GM21825 (cell line): ENCODE results near the gene ADAMTS17.

Experiments used
- ATAC-seq: cut with Tn5 transposase; IDR thresholded peaks from one replicate; pipeline ENCODE4 v1.9.1; 2021; ENCODE audit warnings: mild to moderate bottlenecking, moderate library complexity; ENCODE audit not compliant: unreplicated experiment

The ADAMTS17 gene

DNA sequence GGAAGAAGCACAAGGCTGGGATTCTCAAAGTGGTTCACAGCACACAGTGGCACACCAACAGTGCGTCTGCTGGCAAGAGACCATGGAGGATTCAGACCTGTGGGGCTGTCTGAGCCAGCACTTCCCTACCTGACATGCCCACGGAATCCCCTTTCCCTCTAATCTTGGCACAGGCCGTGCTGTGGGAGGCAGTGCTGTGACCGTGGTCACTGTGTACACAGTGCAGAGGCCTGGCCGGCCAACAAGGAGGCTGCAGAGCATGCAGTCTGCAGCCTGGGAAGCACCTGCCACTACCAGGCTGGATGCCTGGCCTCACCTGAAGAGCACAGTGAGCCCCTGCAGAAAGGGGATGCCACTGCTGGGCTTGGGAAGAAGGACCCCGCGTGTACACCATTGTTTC is 307.6 kb downstream of the ADAMTS17 start:
- ATAC-seq = no peak

DNA sequence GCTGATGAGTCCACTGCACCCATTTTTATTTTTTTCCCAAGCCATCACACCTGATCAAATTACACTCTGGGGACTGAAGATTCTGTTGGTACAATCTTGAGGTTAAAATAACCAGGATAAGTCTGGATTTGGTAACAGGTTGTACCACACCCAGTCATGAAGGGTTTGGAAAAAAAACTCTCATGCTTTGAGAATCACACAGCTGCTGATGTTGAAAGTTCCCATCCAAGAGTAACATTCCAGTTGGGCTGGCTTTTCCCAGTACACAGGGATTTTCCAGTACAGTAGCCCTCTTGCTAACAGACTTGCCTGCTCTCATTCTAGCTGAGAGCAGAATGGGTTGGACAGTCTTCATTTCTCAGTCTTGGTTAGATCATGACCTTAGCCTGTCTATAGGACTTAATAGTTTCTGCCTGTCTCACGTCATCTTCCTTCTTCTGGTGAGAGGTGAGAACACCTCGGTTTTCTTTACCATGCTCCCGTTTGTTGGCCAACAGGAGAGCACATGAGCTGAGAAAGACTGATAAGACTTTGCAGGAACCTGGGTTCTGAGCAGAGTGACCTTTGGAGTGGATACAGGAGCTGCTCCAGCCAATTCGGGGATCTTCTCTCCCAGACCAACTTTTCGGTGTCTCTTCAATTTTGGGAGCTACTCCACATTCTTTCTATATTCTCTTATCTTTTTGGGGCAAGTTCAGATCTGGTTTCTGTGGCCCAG is 308.5 kb downstream of the ADAMTS17 start:
- no peak for ATAC-seq

DNA sequence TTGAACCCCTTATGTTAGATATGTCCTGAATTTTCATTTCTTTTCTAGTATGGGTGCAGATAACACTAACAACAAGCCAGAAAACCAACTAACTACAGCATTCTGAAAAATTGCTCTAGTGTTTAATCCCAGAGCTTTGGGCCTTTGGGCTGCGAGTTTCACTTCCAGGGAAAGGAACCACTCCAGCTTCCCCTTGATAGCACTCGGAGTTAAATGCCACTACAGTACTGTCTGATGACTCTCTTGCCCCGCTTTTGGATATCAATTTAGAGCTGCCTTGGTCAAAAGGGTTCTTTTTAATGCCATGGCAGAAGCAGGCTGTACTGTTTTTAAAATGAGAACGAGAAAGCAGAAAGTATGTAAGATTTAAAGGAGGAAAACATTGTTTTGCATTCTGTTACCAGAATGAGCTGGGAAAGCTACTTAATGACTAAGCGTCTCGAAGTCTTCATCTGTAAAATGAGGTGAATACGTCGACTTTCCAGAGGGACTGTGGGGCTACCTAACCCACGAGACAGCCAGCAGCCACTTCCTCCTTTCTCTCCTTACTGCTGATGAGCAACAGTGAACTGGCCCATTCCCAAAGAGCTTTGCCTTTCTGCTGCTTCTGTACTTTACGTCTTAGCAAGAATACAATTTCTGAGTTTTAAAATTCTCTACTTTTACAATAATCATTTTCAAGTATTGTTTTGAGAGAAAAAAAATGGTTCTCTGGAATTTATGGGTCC is 309.3 kb downstream of the ADAMTS17 start:
- ATAC-seq = no peak

DNA sequence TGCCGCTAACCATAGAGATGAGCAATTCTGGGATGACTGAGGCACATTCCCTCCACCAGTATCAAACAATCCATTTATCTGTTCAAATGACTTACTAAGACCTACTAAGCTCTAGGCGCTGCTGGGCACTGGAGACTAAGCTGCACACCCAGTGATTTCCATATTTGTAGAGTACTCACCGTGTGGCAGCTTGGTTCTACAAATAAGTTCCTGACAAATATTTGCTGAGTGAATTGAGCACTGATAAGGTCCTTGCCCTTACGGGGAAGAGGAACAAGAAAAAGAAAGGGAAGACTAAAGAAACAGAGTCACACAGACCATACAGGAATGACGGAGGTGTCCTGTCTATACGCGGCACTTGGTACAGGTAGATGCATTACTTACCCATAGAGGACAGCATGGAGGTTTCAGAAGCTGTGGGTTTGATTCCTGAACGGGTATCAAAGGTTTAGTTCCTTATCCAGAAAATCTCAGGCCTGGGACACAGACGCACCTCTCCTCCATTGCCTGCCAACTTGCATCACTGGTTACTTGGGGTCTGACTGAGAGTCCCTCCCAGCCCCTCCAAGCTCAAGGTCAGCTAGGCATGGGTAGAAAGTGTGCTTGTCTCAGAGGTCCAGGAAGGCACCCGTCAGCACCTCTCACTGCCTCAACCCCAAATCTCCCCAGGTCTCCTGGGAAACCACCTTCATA is 310.0 kb downstream of the ADAMTS17 start:
- ATAC-seq = no peak

DNA sequence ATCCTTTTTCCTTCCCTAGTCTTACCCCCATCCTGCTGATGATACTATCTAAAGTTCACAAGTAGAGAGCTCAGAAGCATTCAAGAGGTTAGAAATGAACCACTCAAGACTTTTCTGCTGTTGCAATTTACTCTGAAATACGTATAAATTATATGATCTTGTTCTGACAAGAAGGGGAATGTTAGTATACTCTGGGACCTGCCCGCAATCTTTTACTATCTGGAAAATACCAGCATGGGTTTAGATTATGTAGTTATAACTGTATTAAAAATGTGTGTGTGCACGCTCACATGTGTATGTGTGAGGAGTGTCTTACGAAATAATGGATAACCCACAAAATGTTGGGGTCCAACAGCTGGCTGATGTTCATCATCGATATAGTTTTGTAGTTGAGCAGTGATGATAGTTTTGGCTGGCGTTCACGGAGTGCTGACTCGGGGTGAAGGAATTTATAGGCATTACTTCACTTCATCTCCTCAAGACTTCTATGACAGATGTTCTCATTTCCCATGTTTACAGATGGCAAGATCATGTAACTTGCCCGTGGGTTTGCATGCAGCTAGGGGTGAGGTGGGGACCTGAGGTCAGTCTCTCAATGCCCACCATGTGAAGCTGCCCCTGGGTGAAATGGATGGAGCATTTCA is 311.1 kb downstream of the ADAMTS17 start:
- ATAC-seq = no peak

DNA sequence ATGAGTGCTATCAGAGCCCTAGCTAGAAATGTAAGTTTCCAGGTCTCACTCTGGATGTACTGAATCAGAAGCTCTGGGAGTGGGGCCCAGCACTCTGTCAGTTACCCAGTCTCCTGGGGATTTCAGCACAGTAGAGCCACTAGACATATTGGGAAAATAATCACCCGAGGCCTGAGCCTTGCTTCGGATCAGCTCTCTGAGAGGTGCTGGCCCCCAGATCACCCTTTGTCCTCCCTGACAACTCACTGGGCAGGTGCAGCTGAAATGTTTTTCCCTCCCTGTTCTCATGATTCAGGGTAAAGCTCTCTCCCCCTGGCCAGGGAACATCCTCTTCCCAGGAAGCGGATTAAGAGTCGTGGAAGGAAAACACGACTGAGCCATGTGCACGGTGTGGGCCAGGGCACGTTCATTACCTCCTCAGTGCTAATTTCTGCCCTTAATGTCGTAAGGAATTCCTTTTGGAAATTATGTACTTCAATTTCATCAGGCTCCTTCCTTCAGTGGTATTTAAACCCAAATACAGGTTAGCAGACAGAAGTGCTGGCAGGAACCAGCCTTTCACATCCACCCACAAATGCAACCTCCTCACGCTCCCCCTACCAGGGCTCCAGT is 311.8 kb downstream of the ADAMTS17 start:
- no peak for ATAC-seq

DNA sequence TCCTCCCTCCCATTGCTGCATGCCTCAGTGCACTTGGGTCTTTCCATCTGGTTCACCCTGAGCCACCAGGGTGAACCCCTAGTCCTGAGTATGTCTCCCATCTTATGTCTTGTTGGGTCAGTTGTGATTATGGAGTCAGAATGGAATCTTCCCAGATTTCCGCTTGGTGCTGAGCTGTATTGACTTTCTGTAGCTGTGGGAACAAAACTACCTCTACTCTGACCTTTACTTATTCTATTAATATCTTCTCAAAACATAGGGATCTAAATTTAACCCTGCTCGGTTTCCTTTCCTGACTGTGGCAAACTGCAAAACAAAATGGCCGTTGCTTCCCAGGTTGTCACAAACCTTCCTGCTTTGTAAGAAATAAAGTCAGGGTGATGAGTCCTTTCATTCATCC is 312.7 kb downstream of the ADAMTS17 start:
- no peak for ATAC-seq

DNA sequence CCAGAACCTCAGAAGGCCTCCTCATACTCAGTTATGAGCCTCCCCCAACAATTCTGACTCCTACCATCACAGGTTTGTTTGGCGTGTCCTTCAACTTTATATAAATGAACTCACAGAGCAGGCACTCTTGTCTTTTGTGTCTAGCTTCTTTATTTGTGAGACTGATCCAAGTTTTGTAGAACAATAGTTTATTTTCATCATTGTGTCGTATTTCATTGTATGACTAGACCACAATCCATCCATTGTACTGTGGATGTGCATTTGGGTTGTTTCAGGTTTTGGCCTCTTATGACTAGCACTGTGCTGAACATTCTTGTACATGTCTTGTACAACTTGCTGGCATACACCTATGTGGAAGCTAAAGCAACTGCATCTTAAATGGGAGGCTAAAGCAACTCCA is 315.7 kb downstream of the ADAMTS17 start:
- ATAC-seq = no peak

DNA sequence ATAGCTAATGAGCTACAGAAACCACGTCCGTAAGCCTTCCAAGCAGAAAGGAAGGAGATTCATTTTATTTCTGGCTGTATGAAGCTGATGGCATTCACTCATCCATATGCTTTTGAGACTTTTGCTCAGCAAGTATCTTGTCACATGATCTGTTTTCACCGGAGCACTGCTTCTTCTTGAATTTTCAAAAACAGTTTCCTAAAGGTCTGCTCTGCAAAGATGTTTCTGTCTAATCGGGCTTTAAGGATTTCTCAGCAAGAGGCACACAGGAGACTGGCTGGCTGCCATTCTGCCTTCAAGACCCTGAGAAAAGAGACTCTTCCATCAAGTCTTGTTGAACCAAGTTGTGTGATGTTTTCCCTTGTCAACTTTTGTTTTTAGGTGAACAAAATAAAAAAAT is 319.0 kb downstream of the ADAMTS17 start:
- no peak for ATAC-seq

DNA sequence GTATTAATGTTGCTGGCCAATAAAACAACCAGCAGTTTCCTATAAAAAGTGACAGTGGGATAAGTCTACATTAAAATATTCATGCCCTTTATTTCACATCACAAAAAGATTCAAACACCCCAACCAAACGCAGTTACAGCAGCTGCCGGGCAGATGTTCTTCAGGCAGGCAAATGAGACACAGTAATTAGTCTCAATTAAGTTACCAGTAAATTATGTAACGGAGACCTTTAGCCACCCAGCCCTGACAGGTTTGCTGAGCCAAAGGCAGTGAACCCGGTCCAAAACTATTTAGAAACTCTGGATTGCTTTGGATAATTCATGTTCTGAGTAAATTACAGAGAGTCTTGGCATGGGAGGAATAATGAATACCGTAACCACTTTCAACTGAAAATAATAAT is 319.4 kb downstream of the ADAMTS17 start:
- no peak for ATAC-seq

DNA sequence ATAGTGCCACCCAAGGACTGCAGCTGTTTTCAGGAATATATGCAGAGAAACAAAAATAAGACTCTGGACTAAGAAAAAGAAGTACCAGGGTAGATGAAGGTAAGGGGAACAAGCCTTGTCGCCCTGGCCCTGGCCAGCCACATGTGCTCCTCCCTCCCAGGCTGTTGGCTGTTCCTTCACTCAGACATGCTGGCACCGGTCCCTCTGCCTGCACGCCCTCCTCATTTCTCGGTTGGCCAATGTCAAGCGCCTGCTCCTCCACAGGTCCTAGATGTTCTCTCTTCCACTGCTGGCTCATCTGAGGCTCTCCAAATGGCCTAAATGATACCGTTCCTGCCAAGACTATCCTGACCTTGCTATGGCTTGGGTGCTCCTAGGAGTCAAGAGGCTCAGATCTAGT is 320.1 kb downstream of the ADAMTS17 start:
- no peak for ATAC-seq

DNA sequence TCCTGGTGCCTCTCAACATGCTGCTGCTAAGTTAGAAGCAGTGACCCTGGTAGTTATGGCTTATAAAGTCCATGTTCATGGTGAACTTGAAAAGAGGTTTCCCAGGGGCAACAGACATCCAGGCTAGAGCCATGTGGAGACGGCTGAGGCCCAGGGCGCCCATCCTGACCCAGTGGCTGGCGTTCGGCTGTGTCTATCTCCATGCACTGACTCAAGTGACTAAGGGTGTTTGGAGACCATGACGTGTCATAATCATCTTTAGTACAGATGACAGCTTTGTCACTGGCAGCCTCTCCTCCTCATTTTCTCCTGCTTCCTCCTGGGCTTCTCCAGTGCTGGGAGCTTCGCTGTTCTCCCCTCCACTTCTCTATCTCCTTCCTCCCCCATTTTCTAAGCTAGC is 321.2 kb downstream of the ADAMTS17 start:
- ATAC-seq = no peak

DNA sequence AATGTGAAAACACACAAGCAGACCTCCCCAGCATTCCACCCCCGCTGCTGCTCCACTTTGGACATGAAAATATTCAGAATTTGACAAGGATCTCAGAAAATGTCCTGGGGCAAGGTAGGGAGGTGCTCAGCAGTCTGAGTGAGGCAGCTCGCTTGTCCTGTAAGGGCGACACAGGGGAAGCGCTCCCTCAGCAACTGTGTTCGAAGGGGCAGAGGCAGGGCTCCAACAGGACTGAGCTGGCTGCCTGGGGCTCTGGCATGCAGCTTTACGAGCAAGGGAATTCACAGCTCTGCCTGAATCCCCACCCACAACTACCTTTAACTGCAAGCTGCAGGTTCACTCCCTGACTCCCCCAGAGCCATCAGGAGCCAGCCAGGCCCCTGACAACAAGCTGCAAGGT is 321.6 kb downstream of the ADAMTS17 start:
- ATAC-seq = no peak

DNA sequence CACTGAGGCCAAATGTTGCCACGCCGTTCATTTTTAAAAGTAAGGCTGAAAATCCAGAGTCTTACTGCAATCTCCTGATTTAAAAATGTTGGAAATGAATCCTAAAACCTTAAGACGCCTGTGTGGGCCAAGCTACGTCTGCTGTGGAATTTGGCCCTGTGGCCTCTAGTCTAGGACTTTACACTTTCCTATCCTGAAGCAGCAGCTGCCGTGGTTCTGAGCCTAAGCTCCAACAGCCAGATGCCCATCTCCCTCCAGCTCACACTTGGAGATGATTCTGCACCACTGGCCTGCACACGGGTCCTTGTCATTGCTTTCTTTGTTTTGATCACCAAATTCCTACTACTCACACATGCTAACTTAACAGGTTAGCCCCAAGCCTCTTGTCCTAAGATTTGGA is 322.2 kb downstream of the ADAMTS17 start:
- ATAC-seq = no peak

DNA sequence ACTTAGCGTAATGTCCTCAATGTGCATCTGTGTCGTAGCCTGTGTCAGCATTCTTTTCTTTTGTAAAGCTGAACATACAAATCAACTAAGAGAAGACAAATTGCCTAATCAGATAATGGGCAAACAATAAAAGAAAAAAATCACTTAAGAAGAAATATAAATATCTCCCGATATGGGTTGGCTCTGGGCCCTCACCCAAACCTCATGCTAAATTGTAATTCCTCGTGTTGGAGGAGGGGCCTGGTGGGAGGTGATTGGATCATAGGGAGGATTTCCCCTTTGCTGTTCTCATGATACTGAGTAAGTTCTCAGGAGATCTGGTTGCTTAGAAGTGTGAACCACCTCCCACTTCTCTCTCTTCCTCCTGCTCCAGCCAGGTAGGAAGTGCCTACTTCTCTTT is 323.6 kb downstream of the ADAMTS17 start:
- ATAC-seq = no peak

DNA sequence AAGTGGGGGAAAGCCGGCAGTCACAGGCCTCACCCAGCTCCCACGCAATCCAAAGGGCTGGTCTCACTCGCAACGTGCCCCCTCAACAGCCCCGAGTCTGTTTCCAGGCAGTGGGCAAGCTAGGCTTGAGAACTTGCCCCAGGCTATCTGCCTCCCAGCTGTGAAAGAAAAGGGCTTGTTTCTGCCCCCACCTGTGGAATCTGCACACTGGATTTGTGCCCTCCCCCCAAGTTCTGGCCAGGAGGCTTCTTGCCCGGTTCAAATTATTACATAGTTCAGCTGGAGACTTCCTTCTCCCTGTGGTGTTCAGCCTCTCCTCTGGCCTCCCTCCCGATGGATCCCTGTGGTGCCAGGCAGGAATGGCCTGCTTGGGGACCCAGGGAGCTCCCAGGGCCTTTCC is 324.6 kb downstream of the ADAMTS17 start:
- no peak for ATAC-seq

DNA sequence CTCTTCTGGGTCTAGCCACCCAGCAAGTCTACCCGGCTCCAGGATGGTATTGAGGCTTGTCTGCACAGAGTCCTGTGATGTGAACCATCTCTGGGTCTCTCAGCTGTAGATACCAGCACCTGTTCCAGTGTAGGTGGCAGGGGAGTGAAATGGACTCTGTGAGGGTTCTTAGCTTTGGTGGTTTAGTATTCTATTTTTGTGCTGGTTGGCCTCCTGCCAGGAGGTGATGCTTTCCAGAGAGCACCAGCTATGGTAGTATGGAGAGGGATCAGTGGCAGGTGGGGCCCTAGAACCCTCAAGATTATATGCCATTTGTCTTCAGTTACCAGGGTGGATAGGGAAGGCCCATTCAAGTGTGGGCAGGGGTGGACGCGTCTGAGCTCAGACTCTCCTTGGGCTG is 325.1 kb downstream of the ADAMTS17 start:
- no peak for ATAC-seq

DNA sequence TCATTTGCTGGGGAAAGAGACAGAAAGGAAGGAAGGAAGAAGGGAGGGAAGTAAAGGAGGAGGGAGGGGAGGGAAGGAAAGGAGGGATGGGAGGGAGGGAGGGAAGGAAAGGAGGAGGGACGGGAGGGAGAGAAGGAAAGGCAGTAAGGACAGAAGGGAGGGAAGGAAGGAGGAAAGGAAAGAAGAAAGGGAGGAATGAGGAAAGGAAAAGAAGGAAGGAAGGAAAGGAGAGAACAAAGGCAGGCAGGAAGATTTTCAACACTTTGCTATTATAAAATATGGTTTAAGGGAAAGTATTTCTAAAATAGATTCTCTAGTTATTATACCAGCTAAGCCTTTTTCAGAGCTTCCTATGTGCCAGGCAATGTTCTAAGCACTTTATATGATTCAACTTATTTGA is 330.5 kb downstream of the ADAMTS17 start:
- no peak for ATAC-seq

DNA sequence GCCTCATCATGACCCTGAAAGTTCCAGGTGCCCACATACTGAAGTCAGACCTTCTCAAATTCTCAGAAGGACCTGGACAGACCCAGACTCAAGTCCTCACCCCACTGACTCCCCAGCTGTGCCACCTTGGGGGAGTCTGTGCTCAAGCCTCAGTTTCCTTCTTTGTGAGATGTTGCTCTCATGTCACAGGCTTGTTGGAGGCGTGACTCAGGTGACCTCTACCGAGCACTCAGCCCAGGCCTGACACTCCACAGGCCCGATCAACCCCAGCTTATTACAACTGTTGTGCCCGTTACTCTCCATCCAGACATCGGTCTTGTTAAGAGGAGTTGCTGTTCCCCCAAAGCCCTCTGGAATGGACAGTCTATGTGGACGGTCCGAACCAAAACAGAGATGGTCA is 332.4 kb downstream of the ADAMTS17 start:
- no peak for ATAC-seq

DNA sequence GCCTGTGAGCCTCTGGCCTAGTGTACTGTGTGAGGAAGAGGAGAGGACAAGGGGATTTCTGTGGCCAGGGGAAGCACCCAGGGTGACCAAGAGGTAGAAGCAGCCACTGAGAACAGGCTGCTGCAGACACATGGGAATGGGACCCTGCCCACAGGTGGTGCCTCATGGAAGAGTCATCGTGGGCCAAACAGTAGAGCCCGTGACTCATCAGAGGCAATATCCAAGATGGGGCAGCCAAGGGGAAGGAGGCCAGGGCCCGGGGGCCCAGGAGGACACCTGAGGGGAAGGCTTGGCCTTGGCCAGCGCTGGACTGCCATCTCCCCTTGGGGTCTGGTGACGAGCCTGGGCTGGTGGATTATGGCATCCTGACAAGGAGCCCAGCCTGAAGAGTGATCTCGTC is 333.5 kb downstream of the ADAMTS17 start:
- no peak for ATAC-seq

DNA sequence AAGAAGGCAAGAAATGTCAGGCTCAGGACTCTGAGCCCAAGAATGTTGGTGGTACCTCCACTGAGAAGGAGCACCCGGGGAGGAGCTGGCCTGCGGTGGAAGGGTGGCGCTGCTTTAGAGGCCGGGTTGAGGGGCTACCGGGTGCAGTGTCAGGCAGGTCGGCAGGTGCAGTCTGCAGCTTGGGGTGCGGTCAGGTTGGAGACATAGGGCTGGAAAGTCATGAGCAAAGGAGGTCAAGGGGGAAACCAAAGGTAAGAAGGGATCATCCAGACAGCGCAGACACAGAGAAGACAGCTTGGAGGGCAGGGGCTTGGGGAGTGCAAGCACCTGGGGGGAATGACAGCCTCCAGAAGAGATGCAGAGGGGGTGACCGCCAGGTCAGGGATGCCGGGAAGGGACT is 334.2 kb downstream of the ADAMTS17 start:
- no peak for ATAC-seq
